GM13976 (cell line): ENCODE results near the gene MAPKBP1.

Source experiments
- DNase-seq: peaks from one replicate; pipeline ENCODE4 v3.0.0; 2012; ENCODE audit warnings: low spot score
- CTCF ChIP-seq: IDR thresholded peaks from 2 replicates; pipeline ENCODE4 v1.5.1; 2012; ENCODE audit warnings: borderline replicate concordance, mild to moderate bottlenecking; ENCODE audit not compliant: insufficient read depth; ENCODE audit errors: extremely low read depth, missing control alignments, control extremely low read depth
- in situ Hi-C: fragments of 300-500 bp; cut with MboI; formaldehyde crosslinking; loops from one replicate; pipeline ENCODE4 v1.12.0; 2022; ENCODE audit warnings: low sequenced_read_pairs, mixed read lengths, inconsistent platforms; ENCODE audit not compliant: unreplicated experiment

Gene MAPKBP1

GRCh38 chr15:41849861-41850260, 75.6 kb downstream of the MAPKBP1 start:
- in situ Hi-C loops = no loop called here
- TF ChIP-seq CTCF = no peak
- no peak for DNase-seq

DNA sequence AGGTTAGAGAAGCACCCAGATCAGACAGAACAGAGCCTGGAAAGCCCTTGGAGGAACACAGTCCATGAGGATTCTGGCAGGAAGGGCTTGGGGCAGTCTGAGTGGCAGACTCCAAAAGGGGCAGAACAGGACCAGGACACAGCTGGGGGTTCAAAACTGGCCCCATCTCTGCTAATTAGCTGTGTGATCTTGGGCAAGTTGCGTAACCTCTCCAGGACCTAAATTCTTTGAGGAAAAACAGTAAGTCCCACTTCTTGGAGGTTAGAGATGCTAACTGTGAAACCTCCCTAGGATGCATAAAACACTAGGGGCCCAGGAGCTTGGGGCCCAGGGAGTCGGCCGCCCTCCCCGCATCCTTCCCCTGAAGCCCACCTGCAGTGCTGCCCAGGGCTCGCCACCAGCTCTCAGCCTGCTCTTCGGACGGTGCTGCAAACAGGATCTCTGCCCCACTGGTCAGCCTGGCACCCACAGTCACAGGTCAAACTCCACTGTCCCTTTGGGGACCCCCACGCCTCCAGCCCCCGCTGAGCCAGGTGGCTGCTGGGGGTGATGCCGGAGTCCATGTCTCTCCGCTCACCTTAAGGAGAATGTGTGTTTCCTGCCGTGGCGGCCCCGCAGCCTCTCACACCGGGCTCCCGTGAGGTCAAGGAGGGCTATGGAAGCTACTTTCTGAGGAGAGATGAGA, 76.3 kb downstream of the MAPKBP1 start:
- TF ChIP-seq CTCF = no peak
- in situ Hi-C loops = no loop called here
- DNase-seq = no peak

DNA sequence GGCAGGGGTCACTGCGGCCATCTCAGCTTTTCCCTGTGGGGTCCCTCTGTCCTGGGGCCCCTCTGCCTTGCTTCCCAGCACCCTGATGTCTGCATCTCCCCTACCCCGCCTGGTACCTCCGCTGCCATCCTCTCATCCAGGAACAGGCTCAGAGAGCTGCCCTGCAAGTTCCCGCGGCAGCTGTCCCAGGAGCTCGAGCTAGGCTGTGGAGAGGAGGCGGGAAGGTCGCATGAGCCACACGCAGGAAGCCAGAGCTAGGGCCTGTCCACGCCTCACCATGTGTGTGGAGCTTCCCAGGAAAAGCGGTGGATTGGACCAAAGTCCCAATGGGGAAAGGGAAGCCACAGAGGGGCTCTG, 76.9 kb downstream of the MAPKBP1 start:
- TF ChIP-seq CTCF = no peak
- in situ Hi-C loops = no loop called here
- DNase-seq = no peak

DNA sequence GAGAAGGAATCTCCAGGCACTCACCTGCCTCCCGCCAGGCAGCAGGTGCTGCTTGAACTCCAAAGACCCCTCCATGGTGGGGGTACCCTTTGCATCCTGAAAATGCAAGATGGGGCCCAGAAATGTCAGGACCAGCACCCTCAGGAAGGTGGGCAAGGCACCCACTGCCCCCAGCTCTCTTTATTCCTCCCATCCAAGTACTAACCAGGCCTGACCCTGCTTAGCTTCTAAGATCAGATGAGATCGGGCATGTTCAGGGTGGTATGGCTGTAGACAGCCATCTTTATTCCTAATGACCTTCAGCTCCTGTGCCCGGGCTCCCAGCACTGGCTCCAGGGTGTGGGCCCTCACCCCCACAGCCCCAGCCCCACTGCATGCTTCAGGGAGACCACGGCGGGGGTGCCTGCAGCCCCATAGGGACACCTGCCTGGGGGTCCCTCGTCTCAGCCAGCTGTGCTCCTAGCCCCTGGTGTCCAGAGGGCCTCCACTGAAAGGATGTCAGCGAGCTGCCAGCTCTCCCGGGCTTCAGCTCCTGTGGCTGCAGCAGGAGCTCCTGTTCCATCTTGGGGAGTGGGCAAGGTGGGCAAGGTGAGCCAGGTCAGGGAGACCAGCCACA, 77.6 kb downstream of the MAPKBP1 start:
- no peak for TF ChIP-seq CTCF
- no peak for DNase-seq
- in situ Hi-C loops = no loop called here

DNA sequence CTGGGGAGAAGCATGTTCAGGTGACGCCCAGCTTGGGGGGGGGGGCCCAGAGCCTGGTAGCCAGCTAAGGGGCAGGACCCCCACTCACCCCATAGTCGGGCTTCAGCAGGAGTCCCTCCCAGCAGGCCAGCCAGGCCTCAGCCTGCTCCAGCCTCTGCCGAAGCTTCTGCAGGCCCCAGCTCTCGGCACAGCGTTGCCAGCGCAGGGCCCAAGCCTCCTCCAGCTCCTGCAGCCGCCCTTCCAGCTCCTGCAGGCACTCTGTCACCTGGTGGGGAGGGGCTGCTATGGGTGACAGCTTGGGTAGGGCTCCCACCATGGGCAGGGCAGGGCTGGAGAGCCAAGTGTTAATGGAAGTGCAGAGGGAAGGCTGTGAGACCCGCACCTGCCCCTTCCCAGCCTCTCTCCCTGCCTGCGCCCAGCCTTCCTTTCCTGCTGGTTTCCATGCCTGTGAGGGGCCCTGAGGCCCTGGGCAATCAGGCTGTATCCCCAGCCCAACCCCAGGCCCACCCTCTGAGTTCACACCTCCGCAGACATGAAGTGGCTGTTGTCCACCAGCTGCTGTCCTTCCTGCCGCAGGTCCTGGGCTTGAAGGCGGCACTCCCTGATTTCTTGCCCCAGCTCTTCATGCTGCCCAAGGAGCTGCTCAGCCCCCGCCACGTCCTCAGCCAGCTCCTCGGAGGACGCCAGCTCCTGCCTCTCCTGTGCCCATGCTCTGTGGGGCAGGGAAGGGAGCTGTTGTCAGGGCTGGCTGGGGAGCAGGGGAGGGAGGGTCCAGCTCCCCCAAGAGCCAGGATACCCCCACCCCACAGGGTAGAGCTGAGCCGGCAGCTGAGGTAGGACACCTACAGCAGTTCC, 78.7 kb downstream of the MAPKBP1 start:
- TF ChIP-seq CTCF = no peak
- in situ Hi-C loops = no loop called here

DNA sequence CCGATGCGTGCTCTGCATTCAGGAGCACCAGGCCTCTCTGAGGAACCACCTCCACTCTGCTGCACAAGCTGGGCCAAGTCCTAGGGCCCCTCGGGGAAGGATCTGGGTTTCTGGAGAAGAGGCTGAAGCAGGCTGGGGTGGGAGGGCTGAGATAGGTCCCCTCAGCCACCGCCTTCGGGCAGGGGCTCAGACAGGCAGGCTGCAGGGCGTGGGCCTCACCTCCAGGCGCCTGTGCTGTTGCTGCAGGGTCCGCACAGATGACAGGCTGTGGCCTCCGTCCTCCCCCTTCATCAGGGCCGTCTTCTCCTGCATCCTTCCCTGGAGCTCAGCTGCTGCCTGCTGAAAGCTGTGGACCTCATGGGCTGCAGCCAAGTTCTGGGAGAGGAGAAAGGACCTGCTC, 79.5 kb downstream of the MAPKBP1 start:
- in situ Hi-C loops = no loop called here
- no peak for DNase-seq
- no peak for TF ChIP-seq CTCF

More for the DNA sequence above, 78.7 kb downstream of the MAPKBP1 start:
- no peak for DNase-seq
